NCI-H446 treated with DMSO at 0.1 percent for 48 hours (cell line): Measurements from ENCODE around the gene KIF16B.
A peak's percentile ranks its signal among the peaks of the same experiment; 100 is the strongest.
"Not testable (repeated sequence)": the region's sequence is repeated elsewhere in the genome, so short reads cannot be mapped to it uniquely, and the experiment has no call there.

ENCODE experiments used
- DNase-seq: peaks from one replicate; lab custom pipeline; 2025; lab: John Stamatoyannopoulos, UW

The KIF16B gene

DNA sequence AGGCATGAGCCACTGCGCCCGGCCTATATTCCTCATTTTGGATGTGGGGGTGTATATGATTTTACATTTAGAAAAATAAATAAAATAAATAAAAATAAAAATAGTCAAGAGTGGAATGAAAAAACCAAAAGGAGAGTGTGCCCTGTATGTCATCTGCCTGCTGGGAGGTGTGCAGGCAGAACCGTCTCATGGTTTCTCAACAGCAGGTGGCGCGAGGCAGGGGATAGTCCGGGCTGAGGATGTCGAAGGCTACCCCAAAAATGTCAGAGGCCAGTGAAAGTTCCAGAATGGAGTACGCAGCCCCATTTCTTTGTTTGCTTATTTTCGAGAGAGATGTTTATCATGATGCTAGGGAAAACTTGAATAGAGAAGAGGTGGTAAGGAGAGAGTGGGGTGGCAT lies 16.4 kb upstream of the KIF16B start:
- DNase-seq: no peak

DNA sequence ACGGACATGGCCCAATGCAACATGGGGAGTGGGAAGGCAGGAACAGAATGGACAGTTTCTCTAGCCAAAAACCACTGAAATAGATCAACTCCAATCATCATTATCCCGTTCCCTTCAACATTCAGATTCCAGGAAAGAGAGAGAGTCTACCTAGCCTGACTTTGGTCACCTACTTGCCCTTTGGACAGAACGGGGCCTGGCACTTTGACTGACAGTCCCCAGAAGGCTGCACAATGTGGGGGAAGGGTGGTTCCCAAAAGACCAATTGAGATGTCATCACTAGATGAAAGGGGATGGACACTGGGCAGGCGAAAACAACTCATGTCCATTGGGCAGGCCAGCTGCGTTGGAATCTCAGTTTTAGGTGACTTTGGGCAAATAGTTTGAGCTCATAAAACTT lies 15.0 kb upstream of the KIF16B start:
- no peak for DNase-seq

DNA sequence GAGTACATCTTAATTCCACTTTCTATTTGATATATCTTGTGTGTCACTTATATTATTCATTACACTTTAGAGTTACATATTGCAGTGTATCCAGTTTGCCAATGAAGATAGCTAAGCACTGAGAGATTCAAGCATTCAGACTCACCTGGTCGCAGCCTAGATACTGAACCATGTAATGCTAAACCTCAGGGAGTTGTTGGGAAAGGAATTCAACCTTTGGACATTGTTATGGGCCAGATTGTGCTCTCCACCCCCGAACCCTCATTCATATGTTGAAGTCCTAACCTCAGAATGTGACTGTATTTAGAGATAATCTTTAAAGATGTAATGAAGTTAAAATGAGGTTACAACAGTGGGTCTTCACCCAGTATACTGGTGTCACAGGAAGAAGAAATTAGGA lies 13.8 kb upstream of the KIF16B start:
- no peak for DNase-seq

DNA sequence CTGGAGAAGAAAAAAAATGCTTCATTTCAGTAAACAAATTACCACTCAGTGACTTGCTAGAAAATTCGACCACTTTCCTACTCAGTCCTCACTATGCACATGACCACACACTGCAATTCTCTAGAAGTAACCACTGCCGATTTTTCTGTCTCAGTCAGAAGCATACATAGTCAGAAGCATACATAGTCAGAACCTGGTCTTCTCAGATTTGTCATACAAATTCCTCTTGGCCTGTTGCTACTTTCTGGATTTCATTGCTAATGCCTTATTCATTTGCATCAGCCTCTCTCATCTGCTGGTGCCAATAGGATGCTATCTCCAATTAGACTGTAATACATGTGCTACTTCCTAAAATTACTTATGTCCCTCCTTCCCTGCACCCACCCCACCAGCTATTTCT lies 10.2 kb upstream of the KIF16B start:
- no peak for DNase-seq

DNA sequence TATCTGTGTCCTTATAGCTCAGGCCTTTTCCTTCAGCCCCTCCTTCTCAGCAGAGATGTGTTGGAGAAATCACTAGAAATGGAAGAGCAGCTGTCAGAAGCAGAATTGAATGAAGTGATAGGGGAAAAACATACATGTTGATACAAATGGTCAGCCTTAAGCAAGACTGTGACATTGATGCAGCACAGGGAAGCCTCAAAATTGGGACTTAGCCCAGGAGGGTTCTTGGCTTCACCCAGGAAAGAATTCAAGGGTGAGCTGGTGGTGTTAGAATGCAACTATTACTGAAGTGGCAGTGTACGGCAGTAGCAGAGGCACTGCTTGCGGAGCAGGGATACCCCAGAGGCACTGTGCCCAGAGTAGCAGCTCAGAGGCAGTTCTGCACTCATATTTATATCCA lies 8.0 kb upstream of the KIF16B start:
- no peak for DNase-seq

DNA sequence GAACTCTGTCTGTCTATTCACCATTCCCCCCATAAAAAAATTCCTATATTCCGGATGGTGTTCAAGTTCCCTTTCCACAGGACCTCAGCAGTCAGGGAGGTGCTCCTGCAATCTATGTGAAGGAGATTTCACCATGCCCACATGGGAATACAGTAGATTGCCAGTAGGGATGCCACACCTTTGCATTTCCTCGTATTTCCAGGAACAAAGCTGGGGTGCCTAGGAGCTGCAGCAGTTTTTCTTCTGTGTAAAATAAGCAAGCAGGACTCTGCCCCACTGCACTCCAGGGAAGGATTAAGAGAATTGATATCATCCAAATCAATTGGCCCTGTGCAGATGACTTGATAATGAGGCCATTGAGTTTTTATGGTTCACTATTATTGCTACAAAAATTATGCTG lies 7.4 kb upstream of the KIF16B start:
- no peak for DNase-seq

DNA sequence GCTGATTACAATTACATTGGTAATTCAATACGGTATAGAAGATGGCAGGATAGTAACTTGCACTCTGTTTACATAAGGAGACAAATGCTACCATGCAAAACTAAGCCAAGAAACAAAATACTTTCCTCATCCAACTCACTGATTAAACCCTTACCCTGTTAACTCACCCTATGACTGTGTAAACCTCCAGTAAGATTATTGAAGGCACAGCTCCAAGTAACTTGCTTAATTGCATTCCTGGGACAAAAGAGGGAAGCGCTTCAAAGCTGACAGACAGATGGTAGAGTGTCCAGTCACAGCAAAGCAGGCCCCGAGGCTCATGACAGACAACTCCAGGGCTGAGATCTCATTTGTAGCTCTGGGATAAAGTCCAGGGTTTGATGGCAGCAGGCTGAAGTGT lies 6.9 kb upstream of the KIF16B start:
- peak; percentile 98 for DNase-seq

DNA sequence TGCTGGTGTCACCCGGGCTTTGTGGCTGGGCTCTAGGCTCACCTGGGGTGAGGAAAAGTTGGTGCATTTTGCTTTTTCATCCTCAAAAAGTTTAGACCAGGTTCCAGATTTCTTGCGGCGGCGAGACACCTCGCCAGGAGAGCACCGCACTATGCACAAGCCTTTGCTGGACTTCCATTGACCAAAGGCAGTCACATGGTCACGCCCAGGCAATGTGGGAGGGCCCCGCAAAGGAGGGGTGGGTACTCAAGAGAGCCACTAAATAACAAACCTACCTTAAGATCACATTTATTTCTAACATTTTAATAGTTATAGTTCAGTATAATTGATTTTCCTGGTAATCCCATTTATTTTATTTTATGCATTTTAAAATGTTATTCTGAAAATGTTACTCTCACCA lies 3.0 kb upstream of the KIF16B start:
- no peak for DNase-seq

DNA sequence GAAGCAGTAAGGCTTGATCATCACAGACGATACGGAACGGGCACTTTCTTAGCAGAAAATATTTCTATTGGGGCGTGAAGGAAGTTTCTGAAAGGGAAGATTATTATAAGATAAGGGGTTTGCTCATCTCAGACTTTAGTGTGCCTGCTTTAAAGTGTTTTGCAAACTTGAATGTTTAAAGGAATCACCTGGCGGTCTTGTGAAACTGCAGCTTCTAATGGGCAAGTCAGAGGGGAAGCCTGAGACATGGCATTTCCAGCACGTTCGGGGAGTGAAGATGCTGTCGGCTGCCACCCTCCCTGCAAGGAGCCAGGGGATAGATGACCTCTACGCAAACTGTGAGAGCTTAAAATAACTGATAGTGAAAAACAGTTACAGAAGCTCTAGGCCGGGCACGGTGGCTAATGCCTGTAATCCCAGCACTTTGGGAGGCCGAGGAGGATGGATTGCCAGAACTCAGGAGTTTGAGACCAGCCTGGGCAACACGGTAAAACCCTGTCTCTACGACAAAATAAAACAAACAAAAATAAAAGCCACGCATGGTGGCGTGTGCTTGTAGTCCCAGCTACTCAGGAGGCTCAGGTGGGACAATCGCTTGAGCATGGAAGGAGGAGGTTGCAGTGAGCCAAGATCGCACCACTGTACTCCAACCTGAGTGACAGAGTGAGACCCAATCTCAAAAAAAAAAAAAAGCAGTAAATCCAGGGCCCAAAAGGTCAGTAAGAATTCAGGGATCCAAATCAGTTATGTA lies 2.3 kb upstream of the KIF16B start:
- DNase-seq: no peak

DNA sequence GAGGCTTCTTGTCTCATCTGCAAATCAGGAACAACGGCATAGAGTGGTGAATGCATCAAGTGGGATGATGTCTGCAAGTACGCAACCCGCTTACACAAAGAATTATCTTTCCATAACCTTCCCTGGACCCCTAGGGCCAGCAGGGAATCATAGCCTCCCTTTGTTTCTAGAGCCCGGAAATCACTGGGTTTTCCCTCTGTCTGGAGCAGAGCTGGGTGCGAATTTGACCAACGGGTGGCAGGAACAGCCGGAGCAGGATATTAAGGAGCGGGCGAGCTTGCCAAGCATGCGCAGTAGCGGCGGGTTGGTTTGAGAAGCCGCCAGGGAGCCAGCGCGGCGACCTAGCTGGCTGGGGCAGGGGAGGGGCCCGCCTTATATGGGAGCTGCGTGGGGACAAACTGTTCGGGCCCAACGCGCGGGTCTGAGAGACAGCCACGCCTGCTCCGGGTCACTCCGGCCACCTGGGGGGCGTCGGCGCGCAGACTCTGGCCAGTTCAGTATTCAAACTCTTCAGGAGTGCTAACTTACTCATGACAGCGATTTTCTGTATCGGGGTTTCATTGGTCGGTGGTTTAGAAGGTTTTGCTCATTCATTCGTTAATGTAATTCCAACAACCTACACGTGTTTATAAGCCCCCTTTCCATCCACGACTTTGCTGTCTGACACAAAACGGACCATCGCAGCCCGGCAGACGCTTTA lies 1.6 kb upstream of the KIF16B start:
- DNase-seq: no peak

DNA sequence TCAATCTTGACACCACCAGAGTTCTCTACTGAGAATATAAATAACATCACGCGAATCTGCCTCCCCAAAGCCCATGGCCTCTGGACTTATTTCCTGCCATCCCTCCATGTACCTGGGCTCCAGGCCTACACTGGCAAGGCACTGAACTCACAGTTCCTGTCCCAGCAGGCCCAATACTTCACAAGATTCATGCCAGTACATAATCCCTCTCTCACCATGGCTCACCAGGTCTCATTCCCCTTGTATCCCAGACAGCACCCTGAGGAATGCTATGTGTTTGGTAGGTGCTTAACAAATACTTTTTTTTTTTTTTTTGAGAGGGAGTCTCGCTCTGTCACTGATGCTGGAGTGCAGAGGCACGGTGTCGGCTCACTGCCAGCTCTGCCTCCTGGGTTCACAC lies 1.9 kb downstream of the KIF16B start:
- no peak for DNase-seq

DNA sequence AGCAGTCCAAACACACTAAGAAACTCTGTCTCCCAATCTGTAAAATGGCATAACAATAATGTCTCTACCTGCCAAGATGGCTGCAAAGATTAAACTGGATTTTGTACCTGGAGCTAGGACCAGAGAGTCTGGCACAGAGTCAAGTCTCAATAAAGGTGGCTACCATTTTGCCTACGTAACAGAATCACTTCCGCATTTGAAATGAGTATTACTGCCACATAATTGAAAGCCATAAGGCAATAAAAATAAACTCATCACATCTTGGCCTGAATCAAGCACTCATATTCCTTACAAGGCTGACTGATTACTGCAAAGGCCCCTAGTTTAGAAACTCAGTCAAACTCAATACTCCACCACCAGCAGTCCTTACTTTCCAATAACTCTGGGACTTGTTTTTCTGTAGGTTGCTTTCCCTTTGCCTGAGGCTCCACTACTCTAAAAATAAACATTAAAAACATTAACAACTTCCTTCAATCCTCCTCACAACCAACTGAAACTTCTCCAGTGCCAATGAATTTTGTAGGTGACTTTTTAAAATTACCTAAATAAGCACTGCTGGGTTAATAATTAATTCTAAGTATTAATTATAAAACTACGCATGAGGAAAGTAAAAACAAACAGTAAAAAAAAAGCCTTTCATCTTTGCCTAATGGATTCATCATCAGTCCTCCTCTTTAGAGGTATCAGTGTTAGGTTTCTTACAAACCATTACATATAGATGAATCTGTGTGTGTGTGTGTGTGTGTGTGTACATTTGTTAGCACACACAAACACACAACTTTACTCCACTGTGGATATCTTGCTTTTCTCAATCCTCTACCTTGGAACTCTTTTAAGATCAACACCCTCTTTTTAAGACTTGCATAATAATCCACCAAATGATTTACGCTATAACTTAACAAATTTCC lies 3.7 kb downstream of the KIF16B start:
- no peak for DNase-seq

DNA sequence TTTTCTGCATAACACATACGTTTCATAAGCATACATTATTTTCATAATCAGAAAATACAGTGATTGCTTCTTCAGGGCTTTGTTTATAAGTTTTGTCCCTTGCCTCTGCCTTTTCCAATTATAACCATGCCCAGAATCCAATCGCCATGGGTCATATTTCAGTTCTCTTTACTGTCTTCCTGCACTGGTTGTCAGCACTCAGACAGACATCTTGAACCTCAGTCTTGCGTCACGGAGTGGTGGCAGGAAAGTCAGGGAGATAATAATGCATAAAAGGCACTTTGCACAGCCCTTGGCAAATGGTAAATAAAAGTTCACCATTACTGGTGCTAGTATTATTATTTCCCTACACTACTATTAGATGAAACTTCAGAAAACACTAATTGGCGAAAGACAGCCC lies 7.2 kb downstream of the KIF16B start:
- DNase-seq: no peak

DNA sequence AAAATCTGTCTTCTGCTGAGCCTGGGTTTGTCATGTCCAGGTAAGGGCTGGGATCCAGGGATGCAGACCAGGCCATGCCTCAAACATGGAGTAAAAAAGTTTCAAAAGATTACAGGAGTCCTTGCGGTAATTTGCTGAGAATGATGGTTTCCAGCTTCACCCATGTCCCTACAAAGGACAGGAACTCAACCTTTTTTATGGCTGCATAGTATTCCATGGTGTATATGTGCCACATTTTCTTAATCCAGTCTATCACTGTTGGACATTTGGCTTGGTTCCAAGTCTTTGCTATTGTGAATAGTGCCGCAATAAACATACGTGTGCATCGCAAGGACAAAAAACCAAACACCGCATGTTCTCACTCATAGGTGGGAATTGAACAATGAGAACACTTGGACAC lies 9.2 kb downstream of the KIF16B start:
- not testable (repeated sequence) for DNase-seq

DNA sequence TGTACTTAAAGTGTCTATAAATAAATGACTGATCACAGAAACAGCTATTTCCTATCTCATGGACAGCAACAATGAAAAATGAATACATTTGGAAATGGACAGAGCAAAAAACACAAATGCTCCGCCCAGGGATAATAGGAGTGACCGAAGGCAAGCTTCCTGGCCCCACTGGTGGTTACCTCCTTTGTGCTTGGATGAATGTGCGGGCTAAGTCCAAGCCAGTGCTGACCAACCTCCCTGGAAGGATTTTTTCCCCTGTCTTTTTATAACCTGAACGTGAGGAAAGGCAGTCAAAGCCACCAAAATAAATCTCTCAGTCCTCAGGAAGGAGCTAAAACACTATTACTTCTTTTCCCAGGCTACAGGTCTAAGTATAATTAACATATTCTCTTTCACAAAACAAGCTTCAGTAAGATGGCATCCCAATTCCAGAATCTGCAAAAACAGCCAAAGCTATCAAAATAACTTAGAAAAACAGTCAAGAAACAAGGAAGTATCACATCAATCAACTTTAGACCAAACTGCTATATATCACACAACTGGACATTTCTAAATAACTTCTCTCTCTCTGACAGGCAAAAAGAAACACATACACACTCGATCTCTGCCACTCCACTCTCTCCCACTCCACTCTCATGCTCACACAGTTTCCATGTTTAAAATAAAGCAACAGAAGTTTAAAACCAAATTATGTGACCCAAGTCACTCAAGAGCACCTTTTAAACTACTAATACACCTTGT lies 10.0 kb downstream of the KIF16B start:
- no peak for DNase-seq

DNA sequence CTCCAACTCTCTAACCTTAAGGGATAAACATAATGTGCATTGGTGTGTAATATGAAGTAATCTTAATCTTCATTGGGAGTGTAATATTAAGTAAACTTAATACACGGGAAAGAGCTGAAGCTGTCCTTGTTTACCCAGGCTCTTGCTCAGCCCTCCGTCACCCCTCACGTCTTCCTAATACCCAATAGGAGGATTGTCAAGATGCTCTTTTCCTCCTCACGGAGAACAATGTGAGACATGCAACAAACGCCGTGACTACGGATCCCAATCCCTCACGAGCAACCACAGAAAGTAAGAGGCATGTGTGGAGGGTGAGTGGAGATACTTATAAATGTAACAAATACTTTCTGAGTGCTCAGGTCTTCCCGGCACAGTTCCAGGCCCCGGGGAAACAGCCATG lies 11.0 kb downstream of the KIF16B start:
- DNase-seq: no peak

DNA sequence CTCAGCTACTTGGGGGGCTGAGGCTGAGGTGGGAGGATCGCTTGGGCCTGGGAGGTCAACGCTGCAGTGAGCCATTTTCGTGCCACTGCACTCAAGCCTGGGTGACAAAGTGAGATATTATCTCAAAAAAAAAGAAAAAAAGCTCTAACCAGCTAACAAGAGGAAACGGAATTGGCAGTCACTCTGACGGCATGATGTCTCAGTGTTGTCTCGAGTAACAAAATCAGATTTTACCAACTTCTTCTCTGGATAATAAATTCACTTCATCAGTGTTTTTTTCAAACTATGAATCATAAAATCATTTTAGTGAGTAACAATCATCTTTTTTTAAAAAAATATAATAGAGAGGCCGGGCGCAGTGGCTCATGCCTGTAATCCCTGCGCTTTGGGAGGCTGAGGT lies 12.6 kb downstream of the KIF16B start:
- no peak for DNase-seq

DNA sequence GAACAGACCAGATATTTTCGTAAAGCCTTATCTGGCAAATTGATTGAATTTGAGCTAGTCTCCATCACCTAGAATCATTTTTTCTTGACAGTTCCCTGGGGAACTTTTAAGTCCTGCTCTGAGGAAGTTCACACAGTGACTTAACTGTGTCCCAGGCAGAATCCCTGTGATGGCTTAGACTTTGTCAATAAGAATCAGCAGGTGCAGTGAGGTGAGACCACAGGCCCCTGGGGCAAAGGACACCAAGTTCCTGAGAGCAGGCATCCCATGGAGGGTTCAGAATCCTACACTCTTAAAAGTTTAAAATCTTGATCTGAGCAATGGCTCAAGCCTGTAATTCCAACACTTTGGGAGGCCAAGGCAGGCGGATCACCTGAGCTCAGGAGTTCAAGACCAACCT lies 13.0 kb downstream of the KIF16B start:
- no peak for DNase-seq

DNA sequence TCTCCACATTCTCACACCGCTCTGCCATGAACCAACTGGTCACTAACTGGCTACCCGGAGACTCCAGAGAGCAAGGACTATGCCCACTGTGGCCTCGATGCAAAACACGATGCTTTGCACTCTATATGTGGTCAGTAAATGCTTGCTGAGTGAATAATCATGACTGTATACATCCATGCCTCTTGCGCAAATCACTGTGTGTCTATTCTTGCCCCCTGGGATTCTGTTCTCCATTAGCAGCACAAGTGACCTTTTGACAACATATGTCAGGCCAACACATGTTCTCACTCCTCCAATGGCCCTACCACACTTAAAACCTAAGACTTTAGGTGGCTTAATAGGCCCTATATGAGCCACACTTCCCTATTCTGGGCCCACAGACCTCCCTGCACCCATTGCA lies 16.9 kb downstream of the KIF16B start:
- DNase-seq: no peak

DNA sequence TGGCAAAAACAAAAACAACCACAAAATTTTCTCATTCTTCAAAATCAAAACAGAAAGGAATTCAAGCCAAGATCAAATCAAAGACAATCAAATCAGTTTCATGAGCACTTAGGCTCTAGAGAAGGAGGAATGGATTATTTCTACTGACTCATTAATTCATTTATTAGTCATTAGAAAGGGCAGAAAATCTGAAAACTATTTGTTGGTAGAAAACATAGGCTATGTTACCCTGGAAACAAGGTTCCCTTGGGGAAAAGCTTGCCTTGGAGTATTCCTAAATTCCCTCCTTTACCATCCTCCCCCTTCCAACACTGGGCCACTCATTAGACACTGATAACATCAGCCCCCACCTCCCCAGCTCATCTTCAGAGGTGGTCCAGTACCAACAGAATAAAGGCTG lies 17.5 kb downstream of the KIF16B start:
- no peak for DNase-seq

DNA sequence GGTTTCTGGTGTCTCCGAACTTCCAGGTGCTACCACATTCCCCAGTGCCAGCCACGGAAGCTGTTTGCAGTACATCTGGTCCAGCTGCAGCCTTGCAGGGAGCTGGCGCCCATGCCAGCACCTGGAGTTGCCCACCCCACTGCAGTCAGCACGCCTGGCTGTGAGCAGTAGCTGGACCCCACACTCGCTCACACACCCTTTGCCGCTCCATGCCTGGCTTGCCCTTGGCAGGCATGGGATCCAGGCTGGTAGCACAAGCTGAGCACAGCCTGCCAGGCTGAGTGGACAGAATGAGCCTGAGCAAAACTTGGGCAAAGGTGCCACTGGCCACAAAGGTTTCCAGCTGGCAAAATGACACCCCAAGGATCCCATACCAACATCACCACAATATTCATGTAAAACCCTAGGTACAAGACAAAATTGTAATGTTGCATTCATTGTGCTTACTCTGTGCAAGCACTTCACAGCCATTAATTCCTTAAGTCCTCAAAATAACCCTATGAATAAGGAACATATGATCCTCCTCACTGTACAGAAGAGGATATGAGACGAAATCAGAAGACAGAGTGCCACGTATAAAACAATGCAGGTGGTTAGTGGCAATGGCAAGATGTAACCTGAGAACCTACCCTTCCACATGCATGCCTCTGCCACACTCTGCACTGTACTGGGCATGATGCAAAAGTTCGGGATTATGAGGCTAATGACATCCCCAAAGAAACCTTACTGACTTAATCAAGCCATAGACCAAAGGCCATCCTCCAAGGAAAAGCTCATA lies 18.3 kb downstream of the KIF16B start:
- DNase-seq: no peak
